Right lung (tissue), 5 donors: ENCODE results near the gene TTLL5. TPM values are rescaled to one million over a fixed set of nuclear protein-coding genes. Genes with fewer than 3 reads are reported as not detected.
"Not testable (repeated sequence)": the region's sequence is repeated elsewhere in the genome, so short reads cannot be mapped to it uniquely, and the experiment has no call there.

Experiments
- DNase-seq, 2 donors: peaks; one replicate each; pipeline ENCODE4 v3.0.0-alpha.2; 2013
- polyA plus RNA-seq, 5 donors: library from polyadenylated mRNA; unstranded; fragments of 120-200 nt; gene quantifications; one replicate each; pipeline versions ENCODE4 v1.2.1 to v1.2.3, GENCODE V29; 2013; ENCODE audit warnings: inconsistent platforms in 1 of 5, low replicate concordance in 1 of 5; ENCODE audit not compliant: insufficient read length in 5 of 5, insufficient read depth in 1 of 5

The TTLL5 gene
- polyA plus RNA-seq, 5 donors = 36.6 to 47.6 (median 42.1) TPM

DNA sequence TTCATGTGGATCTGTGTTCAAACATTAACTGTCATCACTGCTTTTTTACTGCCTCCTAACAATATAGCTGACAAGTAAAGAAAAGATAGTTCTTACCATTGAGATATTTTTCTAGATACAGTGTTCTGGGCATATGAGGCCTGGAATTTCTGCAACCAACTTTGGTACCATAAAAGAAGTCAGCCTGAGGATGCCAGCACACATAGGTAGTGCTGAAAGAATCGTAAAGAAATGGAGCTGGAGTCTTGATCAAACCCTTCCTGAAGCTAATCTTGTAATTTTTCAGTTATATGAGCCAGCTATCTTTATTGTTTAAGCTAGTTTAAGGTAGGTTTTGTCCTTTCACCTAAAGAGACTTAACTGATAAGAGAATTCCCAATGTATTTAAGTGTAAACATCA is 11.7 kb upstream of the TTLL5 start:
- no peak for DNase-seq

DNA sequence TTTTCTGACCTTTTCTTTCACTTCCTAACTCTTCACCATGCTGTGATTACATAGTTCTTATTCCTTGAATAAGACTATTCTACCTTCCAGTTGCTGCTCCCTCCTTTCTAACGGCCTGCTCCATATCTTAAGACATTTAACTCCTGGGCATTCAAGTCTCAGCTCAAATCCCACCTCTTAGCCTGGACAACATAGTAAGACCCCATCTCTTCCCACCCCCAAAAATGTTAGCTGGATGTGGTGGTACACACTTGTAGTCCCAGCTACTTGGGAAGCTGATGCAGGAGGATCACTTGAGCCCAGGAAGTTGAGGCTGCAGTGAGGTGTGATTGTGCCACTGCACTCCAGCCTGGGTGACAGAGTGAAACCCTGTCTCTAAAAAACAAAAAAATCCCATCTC is 11.3 kb upstream of the TTLL5 start:
- no peak for DNase-seq

DNA sequence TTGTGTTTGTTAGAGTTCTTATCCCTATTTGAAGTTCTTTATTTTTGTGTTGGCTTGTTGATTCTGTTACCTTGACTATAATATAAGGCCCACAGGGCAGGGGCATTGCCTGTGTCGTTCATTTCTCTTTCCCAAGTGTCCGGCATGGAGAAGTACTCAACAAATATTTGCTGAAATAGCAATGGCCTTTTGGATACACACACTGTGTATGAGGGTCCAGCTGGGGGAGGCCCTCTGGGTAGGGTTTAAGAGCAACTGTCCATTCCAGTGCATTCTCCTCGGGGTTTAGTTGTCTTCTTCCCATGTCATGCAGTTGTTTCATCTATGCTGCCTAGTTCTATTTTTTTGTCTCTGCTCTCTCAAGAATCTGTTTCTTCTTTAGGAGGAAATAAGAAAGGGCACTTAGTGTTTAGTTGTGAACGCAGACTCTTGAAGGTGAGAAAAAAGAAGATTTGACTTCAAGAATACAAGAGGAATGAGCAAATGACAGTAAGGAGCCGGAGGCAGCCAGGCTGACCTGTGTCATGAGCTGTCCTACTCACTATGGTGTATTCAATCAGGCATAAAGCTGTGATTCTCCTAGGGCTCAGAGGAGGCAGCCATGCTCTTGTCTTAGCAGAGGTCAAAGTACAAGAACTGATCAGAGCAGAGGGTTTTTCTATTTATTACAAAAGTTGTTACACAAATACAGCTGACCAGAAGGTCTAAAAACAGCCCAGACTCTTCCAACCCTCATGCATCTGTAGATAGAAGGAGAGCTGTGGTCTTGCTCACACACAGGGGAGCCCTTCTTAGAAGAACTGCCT is 10.6 kb upstream of the TTLL5 start:
- DNase-seq = no peak

DNA sequence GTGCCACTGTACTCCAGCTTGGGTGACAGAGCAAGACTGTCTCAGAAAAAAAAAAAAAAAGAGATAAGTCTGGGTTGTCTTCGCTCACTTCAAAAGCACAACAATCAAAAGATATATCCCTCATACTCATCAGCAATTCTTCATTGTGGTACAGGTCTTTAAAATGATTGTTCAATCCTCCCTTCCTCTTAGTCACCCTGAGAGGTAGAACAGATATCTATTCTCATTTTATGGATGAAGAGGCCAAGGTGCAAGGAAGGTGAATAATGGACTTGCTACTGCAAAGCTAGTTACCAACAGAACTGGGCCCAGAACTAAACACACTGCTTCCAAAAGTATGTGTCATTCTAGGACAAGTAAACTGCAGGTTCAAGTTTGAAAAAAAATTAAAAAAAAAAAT is 7.5 kb upstream of the TTLL5 start:
- DNase-seq = no peak

DNA sequence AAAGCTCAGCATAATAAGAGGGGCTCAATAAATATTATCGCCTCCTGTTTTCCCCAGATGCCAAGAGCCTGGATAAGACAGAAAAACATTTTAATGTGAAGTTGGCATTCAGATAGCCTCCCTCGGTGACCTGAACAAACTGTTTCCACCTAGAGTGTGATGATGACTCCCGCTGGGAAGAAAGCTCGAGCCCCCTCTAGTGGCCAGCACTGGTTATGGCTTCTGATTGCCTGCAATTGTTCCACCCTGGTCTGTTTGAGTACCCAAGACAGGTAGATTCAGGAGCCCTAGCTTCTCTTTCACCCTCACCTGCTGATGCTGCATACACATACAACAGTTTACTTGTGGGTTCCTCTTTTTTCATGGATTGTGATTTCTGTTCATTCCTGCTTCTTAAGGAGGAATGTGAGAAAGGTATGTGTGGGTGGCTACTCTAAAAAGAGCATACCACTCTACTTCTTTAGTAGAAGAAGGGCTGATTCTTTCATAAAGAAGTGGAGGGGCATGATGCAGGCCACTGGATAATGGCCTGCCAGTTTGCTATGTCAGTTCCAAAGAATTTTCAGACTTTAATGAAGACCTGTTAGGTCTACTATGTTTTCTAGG is 6.8 kb upstream of the TTLL5 start:
- DNase-seq = peak; percentile 52 to 66

DNA sequence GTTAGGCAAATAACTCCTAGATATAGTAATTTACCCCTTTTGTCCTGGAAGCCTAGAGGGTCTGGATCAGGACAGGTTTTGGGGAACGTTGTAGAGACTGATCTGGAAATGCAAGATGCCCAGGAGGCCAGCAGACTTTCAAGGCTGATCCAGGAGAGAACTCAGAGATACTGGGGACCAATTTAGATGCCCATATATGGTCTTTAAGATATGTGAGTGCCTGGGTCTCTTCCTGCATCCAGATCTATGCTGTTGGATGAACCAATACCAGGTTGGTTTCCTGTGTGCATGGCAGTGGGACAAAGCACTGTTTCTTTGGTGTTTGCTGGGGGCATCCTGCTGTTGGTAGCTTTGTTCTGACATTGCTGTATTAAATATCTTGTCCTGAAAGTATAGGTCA is 5.8 kb upstream of the TTLL5 start:
- DNase-seq = no peak

DNA sequence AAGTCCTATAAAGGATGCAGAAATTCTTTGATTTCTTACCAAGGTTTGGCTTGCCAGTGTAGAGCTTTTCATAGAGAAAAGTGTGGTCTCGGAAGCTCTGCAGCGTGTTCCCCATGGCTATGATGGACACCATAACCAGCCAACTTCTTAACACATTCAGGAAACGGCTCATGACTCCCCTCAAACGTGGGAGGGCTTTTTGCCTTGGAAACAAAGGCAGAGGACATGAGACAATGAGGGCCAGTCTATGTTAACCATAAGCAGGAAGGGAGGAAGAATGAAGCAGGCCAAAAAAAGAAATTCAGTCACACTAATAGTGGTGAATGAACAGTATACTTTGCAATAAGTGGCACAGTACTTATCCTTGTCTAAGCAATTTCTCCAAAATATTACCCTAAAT is 3.7 kb upstream of the TTLL5 start:
- no peak for DNase-seq

DNA sequence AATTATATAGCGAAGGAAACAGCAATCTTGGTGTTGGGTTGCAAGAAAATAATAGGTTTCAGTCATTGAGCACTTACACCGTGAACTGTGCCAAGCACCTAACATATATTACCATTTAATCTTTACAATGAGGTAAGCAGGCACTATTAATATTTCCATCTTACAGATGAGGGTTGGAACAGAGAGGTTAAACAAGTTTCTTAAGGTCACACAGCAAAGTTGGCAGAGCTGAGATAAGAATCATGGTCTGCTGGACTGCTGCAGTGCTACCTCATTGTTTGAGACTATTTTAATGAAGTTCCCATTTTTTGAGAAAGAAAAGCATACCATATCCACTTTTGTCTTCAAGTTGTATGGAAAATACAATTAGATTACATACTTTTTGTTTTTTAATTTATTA is 2.1 kb upstream of the TTLL5 start:
- no peak for DNase-seq

DNA sequence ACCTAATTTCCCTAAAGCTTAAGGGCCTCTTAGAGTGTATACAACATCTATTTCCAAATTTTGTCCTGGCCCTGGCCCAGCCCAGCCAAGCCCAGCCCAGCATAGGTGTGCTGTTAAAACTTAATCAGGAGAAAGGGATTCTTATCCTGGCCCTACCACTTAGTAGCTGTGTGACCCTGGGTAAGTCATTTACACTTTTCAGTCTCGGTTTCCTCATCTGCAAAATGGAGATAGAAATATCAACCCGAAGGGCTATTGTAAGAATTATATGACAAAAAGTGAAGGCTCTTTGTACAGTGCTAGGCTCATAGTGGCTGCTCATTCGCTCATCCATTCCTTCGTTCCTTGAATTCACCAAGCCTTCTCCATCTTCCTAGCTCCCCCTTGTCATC is 812 bp upstream of the TTLL5 start:
- no peak for DNase-seq

DNA sequence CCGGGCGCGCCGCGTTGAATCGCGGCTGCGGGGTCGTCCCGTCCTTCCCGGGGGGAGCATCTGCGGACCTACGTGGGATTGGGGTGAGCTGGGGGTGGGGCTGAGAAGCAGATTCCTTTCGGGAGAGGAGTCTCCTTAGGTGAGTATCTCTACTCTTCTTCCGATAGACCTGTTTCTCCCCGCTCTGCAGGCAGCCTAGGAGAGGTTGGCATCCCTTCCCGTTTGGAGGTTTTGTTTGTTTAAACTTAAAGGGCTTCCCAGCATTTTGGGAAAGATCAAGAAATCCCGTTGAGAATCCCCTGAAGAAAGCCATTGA is 411 bp downstream of the TTLL5 start:
- no peak for DNase-seq

DNA sequence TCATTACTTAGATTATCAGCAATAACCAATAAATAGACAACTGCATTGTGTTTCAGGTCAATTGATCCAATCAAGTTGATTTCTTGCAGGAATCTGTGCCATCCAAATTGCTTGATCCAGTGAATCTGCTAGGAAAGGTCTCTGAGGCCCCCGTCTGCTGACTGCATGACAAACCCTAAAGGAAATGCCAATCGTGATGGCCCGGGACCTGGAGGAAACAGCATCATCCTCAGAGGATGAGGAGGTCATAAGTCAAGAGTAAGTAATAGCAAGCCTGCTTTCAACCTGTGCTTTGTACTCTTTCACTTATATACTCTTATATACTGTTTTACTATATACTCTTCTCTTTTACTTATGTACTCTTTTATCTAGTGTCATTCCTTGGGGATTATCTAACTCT is 1.9 kb downstream of the TTLL5 start:
- no peak for DNase-seq

DNA sequence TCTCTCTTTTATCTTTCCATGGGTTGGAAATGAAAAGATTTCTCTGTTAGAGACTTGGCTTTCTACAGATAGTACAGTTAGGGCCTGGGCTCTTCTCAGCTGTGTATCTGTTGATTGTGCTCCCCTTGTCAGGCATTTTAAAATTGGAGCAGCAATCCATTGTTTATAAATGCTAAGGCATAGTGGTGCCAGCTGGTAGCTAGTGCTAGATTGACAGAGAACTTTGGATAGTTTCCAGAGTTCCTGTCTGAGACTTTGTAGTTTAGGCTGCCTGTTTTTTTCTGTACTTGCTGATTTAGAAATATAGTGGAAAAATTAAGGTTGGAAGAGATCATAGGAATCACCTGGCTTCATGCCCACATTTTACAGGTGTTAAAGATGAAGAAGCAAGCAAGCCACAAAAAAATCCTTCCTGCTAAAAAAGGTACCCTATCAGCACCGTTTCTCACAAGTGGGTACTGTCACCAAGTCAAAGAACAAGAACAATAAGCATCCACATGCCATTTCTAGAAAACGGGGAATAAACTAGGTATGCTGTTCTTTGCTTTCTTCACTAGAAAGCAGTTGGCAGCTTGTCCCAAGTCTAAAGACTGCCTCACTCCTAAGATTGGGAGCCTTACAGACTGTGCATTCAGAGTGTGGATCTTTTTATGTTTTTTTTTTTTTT is 6.2 kb downstream of the TTLL5 start:
- DNase-seq = no peak

DNA sequence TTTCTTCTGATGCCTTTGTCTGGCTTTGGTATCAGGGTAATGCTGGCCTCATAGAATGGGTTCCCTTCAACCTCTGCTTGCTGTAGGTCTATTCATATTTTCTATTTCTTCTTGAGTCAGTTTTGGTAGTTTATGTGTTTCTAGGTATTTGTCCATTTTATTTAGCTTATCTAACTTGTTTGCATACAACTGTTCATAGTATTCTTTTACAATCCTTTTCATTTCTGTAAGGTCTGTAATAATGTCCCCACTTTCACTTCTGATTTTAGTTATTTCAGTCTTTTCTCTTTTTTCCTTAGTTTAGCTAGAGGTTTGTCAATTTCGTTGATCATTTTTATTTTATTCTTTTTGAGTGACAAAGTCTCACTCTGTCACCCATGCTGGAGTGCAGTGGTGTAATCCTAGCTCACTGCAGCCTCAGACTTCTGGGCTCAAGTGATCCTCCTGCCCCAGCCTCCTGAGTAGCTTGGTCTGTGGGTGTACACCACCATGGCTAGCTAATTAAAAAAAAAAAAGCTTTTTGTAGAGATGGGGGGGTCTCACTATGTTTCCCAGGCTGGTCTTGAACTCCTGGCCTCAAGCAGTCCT is 11.7 kb downstream of the TTLL5 start:
- no peak for DNase-seq

DNA sequence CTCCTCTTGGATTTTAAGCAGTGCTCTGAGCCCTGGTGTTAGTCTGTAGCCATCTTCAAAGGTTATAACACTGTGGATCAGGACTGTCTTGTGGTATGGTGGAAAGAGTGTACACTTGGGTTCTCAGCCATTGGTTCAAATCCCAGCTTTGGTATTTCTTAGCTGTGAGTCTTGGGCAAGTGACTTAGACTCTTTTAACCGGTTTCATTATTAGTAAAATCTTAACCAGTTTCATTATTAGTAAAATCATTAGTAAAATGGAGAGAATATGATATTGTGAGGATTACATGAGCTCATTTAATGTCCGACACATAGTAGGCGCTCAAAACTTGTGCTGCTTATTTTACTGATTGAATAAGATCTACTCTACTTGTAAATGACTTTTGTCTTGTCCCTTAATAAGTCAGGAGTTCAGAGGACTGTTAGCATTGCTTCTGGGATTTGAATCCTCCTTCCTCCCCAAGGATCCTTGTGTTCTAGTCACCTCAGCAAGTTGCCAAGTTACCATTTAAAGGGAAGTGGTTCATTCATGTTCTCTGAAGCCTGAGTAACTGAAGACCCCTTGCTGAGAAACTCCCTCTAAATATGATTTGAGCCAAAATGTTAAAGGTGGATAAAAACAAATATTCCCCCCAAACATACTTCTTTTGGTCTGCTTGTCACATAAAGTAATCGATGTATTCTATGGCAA is 12.4 kb downstream of the TTLL5 start:
- no peak for DNase-seq

DNA sequence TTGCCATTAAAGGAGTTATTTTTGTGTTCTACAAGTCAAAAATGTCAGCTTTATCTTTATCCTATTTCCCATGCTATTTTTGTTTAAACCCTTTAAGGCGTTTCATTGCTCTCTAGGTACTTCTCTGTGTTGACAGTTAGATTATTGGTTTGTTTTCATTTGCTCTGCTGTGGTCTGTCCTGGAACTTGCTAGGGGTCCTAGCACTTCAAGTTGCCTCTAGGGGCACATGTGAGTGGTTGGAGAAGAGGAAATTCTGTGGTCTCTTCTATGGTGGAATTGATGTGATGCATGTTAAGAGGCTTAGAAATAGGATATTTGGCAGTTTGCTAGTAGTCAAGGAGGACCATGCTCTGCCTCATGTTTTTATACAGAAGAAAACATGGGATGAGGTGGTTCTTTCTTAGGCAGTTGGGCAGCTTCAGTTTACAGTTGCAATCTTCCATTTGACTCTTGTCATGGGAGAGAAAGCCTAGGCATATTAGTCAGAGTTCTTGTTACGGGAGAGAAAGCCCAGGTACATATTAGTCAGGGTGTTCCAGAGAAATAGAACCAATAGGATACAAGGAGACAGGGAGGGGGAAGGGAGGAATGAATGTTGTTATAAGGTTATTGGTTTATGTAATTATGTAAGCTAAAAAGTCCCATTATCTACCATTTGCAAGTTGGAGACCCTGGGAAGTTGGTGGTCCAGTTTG is 14.4 kb downstream of the TTLL5 start:
- no peak for DNase-seq

DNA sequence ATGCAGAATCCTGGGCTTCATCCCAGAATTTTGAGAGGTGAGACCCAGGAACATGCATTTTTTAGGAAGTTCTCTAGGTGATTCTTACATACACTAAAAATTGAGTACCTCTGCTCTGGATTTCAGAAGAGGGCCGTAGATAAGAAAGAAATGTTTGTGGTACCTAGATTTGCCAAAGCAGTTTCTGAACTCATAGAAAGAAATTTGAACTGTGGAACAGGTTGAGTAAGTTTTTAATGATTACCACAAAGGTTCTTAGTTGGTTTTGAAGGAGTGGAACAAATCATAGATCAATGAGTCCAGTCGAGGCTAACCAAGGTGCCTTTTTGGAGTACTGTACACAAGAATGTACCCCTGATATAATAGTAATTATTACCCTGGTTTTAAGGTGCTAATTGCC is 24.9 kb downstream of the TTLL5 start:
- no peak for DNase-seq

DNA sequence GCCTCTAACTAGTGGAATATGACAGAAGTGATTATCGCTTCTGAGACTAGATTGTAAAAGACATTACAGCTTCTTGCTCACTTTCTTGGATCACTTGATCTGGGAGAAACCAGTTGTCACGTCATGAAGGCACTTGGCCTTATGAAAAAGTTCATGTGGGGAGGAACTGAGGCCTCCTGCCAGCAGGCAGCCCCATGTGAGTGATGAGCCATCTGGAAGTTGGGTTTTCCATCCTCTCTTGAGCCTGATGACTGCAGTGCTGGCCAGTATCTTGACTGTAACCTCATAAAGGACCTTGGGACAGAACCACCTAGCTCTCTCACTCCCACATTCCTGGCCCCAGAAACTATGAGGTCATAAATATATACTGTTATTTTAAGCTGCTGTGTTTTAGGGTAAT is 28.0 kb downstream of the TTLL5 start:
- no peak for DNase-seq

DNA sequence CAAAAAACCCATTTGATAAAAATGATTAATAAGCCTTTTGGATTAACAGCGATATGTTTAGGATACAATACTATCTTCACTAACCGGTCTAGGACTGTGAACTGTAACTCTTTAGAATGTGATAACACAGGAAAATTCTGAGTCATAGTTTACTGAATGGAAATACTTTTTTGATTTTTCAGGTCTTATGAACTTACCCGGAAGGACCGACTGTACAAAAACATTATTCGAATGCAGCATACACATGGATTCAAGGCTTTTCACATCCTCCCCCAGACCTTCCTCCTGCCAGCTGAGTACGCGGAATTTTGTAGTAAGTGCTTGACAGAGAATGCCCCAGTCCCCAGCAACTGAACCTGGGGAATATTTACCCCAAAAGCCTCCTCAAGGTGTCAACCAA is 29.0 kb downstream of the TTLL5 start:
- DNase-seq = no peak

DNA sequence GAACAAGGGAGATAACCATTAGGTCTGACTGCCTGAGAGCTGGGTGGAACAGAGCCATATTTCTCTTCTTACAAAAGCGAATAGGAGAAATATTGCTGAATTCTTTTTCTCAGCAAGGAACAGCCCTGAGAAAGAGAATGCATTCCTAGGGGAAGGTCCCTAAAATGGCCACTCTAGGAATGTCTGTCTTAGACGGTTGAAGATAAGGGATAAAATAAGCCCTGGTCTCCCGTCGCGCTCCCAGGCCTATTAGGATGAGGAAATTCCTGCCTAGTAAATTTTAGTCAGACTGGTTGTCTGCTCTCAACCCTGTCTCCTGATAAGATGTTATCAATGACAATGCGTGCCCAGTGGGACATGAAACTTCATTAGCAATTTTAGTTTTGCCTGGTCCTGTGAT is 34.0 kb downstream of the TTLL5 start:
- not testable (repeated sequence) for DNase-seq

DNA sequence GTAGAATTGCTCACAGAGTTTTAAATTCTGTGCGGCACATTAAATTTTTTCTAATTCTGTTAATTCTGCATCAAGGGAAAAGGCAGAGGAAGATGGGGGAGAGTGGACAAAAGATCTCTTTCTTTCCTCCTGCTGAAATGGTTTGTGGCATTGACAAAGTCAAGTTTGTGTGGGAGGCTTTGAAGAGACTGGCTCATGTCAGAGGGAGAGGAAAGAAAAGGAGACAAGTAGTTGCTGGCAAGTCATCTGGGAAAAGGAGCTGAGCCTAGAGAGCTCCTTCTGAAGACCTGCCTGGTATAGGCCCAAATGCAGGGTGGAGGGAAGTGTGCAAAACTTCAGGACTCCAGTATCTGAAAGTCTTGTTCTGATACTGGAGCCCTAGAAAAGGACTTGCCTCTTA is 36.3 kb downstream of the TTLL5 start:
- DNase-seq = no peak

DNA sequence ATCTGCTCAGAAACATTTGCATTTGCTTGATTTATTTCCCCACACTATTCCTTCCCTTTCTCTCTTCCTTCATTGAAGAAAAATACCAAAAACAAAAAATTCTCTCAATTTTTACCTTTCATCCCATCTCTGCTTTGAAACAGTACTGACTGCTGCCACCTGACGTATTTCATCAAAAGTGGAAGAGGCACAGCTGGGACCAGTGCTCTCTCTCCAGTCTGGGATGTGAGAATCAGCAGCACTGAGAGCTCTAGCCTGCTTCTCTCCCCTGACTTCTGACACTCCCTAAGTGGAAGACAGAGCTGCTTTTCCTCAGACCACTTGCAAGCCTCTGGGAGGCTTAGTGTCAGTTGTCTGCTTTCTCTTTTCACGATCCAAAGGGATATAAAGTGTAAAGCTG is 36.9 kb downstream of the TTLL5 start:
- DNase-seq = no peak

DNA sequence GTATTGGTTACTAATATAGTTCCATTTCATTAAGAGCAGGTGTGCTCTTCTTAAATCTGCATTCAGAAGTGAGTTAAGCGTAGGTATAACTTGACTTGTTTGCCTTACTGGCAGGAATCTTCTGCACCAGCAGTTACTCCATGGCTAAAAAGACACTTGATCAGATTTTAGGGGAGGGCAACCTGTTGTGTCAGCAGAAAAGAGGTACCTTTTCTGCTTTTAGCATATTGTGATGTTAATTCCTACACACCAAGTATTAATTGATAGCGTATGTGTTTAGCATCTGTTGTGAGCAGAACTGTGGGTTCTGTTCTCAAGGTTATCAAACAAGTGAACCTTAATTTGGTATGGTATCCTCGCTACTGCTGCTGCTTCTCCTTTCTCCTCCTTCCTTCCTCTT is 38.3 kb downstream of the TTLL5 start:
- DNase-seq = no peak
